ENCODE measurements around the gene IL17RC. TPM values are rescaled to one million over a fixed set of nuclear protein-coding genes. Genes with fewer than 3 reads are reported as not detected.

Gene IL17RC
- total RNA-seq, 1 donor from 2014 or later, result 20.1 TPM

DNA sequence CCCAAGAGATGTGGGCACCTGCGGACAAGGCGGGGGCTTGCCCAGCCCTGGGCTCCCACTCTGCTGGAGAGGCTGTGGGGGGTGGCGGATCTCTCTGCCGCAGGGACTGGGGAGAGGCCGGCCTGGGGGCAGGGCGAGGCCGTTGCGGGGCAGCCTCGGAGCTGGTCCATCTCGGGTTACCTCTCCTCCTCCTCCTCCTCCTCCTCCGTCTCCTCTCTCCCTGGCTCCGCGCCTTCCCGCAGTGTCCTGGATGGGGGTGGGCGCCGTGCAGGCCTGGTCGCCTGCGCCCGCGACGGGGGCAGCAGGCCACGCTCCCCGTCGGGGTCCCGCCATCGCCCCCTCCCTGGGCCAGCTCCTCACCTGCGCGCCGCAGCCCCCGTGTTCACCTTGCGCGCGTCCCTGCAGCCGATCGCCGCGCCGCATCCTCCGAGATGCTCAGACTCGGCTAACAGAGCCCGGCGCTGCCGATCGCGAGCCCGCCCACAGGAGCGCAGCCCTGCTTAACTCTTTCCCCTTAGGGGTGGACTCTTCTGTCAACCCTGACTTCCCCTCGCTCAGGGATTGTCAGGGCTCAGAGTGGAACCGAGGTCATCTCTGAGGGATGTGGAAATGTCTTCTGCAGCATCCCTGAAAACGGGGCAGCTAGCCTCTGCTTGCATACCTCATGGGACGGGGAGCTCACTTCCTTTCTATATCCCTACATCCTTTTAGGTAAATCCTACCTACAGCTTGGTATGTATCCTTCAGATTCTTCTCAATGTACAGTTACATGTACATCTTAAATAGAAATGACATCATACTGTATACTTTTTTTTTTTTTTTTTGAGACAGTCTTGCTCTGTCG lies 35.3 kb downstream of the IL17RC start, which contains the start of gene PRRT3:
Gene PRRT3 (minus strand): TSS at position 447 of the 844 bp plus-strand sequence. CDS start 2,293 bp downstream, outside the sequence.
- Histone ChIP-seq H4K20me1 (ENCODE audit: insufficient read depth, low read length) (no peaks in the 10 kb centered on the region), H3K9ac (ENCODE audit: low read length) (peak within 1 kb of the TSS; percentile 56), H3K4me1 (ENCODE audit: insufficient read depth, low read length) (peaks cover 7% of the 10 kb centered on the region), H3K27ac (ENCODE audit: low read depth, low read length) (no peak within 1 kb of the TSS), H3K9me3 (ENCODE audit: insufficient read depth, low read depth, low read length) (no peaks in the 10 kb centered on the region), H3K4me2 (ENCODE audit: low read length) (peak within 1 kb of the TSS; percentile 89), H3K4me3 (ENCODE audit: insufficient read depth, low read depth, low read length) (peak within 1 kb of the TSS; percentile 66), H3K27me3 (ENCODE audit: insufficient read depth, low read length) (no peaks in the 10 kb centered on the region), H3K79me2 (ENCODE audit: insufficient read depth, low read length) (no peaks in the 10 kb centered on the region), H2AFZ (ENCODE audit: low read depth, low read length) (peak within 1 kb of the TSS; percentile 77), H3K36me3 (ENCODE audit: insufficient read depth, low read length) (no peaks in the 10 kb centered on the region)
- Mint-ChIP-seq H3K9me3 (ENCODE audit: unreplicated experiment) (no peaks in the 10 kb centered on the region), H3K4me1 (ENCODE audit: low read depth, unreplicated experiment) (no peaks in the 10 kb centered on the region), H3K4me3 (ENCODE audit: unreplicated experiment) (peak within 1 kb of the TSS; percentile 76), H3K27me3 (ENCODE audit: low read depth, unreplicated experiment) (peaks cover 22% of the 10 kb centered on the region), H3K36me3 (ENCODE audit: low read depth, unreplicated experiment) (peaks cover 5% of the 10 kb centered on the region), H3K27ac (ENCODE audit: unreplicated experiment) (peak within 1 kb of the TSS; percentile 75)
- FAIRE-seq, result no peak
- TF ChIP-seq, protein P1, sequence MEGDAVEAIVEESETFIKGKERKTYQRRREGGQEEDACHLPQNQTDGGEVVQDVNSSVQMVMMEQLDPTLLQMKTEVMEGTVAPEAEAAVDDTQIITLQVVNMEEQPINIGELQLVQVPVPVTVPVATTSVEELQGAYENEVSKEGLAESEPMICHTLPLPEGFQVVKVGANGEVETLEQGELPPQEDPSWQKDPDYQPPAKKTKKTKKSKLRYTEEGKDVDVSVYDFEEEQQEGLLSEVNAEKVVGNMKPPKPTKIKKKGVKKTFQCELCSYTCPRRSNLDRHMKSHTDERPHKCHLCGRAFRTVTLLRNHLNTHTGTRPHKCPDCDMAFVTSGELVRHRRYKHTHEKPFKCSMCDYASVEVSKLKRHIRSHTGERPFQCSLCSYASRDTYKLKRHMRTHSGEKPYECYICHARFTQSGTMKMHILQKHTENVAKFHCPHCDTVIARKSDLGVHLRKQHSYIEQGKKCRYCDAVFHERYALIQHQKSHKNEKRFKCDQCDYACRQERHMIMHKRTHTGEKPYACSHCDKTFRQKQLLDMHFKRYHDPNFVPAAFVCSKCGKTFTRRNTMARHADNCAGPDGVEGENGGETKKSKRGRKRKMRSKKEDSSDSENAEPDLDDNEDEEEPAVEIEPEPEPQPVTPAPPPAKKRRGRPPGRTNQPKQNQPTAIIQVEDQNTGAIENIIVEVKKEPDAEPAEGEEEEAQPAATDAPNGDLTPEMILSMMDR (IDR thresholded peaks at IDR 0.05; ENCODE audit: insufficient read depth, low read depth, low read length), result no peak
- no peak for TF ChIP-seq EZH2 (IDR thresholded peaks at IDR 0.05; ENCODE audit: insufficient read depth, low read length)
- DNase-seq (ENCODE audit: low read depth), result peak; percentile 18

DNA sequence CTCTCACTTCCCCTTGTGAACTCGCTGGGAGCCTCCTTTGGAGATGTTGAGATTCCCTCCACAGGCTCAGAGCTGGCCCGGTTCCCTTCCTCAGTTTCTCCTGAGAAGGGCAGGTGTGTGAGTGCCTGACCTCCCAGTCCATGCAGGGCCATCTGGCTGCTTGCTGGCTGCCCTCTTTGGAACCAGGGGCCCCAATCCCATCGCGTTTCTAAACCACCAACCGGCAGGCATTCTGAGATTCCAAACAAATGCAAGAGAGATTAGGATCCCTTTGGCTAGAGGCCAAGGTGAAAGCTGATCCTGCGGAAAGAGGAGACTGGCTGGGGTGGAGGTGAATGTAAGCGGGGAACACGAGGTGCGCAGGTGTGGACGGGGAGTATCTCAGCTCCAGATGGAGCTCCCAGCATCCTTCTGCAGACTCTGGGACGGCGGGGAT lies 38.2 kb downstream of the IL17RC start:
- H3K27ac ChIP-seq (ENCODE audit: low read depth, low read length), result no peak overlapping the region
- no peaks in the 10 kb centered on the region for H3K79me2 ChIP-seq (ENCODE audit: insufficient read depth, low read length)
- no peak overlapping the region for H2AFZ ChIP-seq (ENCODE audit: low read depth, low read length)
- Mint-ChIP-seq H3K27ac (ENCODE audit: unreplicated experiment) (no peak overlapping the region), H3K9me3 (ENCODE audit: unreplicated experiment) (no peaks in the 10 kb centered on the region), H3K27me3 (ENCODE audit: low read depth, unreplicated experiment) (peaks cover 16% of the 10 kb centered on the region), H3K4me3 (ENCODE audit: unreplicated experiment) (no peak overlapping the region), H3K4me1 (ENCODE audit: low read depth, unreplicated experiment) (no peaks in the 10 kb centered on the region), H3K36me3 (ENCODE audit: low read depth, unreplicated experiment) (peaks cover 2% of the 10 kb centered on the region)
- H4K20me1 ChIP-seq (ENCODE audit: insufficient read depth, low read length), result no peaks in the 10 kb centered on the region
- H3K4me1 ChIP-seq (ENCODE audit: insufficient read depth, low read length), result peaks cover 7% of the 10 kb centered on the region
- no peaks in the 10 kb centered on the region for H3K36me3 ChIP-seq (ENCODE audit: insufficient read depth, low read length)
- H3K27me3 ChIP-seq (ENCODE audit: insufficient read depth, low read length), result no peaks in the 10 kb centered on the region
- no peak overlapping the region for H3K4me3 ChIP-seq (ENCODE audit: insufficient read depth, low read depth, low read length)
- no peak for DNase-seq (ENCODE audit: low read depth)
- no peaks in the 10 kb centered on the region for H3K9me3 ChIP-seq (ENCODE audit: insufficient read depth, low read depth, low read length)
- TF ChIP-seq EZH2 (IDR thresholded peaks at IDR 0.05; ENCODE audit: insufficient read depth, low read length), result no peak
- TF ChIP-seq, protein P1 (IDR thresholded peaks at IDR 0.05; ENCODE audit: insufficient read depth, low read depth, low read length), result no peak
- no peak overlapping the region for H3K4me2 ChIP-seq (ENCODE audit: low read length)
- H3K9ac ChIP-seq (ENCODE audit: low read length), result no peak overlapping the region
- no peak for FAIRE-seq
